Astrocyte (in vitro differentiated cells and primary cell): ENCODE results near the gene HCAR2.

Source experiments
- CTCF ChIP-seq: IDR thresholded peaks from 2 replicates; pipeline ENCODE4 v1.5.1; 2011; ENCODE audit warnings: low read depth, mild to moderate bottlenecking, inconsistent platforms, low read length, moderate library complexity; ENCODE audit not compliant: insufficient read depth
- EZH2 ChIP-seq: IDR thresholded peaks from 2 replicates; pipeline ENCODE4 v1.6.1; 2012; ENCODE audit warnings: mild to moderate bottlenecking, low read length, inconsistent platforms; ENCODE audit not compliant: insufficient read depth

- no peak for TF ChIP-seq CTCF
- TF ChIP-seq EZH2, result no peak
These were observed 43.6 kb downstream of the HCAR2 start for GRCh38 chr12:122659579-122659978.
